ENCODE measurements around the gene CA7.
"Not testable (repeated sequence)": the region's sequence is repeated elsewhere in the genome, so short reads cannot be mapped to it uniquely, and the experiment has no call there.

Gene CA7

DNA sequence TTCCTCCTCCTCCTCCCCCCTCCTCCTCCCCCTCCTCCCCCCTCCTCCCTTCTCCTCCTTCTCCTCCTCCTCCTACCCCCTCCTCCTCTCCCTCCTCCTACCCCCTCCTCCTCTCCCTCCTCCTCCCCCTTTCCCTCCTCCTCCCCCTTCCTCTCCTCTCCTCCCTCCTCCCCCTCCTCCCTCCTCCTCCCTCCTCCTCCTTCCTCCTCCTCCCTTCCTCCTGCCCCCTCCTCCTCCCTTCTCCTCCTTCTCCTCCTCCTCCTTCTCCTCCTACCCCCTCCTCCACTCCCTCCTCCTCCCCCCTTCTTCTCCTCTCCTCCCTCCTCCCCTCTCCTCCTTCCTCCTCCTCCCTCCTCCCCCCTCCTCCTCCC is 29.5 kb downstream of the CA7 start:
- DNase-seq (ENCODE audit: low spot score): no peak

DNA sequence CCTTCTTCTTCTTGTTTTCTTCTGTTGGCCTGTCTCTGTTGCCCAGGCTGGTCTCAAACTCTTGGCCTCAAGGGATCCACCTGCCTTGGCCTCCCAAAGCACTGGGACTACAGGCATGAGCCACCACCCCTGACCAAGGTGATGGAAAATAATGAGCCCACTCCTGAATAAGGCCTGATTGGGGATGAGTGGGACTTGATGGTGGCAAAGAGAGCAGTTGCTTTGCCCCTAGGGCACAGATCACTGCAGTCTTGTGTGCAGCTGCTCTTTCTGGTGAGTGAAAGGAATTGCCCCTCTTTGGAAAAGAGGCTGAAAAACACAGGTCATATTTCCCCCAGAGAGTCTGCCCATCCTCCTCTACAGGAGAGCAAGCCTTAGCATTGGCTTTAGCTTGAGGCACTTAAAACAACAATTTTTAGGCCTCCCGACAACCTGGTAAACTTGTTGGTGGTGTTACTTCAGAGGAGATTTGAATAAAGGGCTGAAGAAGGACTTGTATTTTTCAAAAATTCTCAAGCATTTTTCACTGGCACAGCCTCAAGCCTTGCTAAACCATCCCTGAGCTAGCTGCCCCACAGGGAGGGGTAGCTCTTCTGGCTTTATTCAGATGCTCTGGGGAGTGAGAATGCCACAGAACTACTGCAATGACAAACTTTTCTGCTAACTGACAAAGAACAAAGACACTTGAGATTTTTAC is 30.0 kb downstream of the CA7 start:
- DNase-seq (ENCODE audit: low spot score): no peak

DNA sequence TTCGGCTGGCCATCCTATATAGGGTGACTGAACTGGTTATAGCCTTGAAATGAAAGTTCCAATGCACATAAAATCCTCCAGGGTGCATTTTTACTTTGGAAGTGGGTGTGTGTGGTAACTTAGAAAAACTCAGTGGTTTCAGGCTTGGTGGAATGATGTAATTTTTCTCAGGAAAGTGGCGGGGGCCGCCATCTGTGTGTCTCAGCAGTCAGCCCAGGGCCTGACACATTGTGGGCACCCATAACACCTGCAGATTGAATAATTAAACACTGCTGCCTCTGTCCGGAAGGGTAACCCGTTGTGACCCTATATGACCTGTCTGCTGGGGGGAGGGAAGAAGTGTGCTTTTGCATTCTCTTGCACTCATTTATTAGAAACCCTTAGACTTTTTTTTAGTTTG is 33.9 kb downstream of the CA7 start:
- DNase-seq (ENCODE audit: low spot score): no peak

DNA sequence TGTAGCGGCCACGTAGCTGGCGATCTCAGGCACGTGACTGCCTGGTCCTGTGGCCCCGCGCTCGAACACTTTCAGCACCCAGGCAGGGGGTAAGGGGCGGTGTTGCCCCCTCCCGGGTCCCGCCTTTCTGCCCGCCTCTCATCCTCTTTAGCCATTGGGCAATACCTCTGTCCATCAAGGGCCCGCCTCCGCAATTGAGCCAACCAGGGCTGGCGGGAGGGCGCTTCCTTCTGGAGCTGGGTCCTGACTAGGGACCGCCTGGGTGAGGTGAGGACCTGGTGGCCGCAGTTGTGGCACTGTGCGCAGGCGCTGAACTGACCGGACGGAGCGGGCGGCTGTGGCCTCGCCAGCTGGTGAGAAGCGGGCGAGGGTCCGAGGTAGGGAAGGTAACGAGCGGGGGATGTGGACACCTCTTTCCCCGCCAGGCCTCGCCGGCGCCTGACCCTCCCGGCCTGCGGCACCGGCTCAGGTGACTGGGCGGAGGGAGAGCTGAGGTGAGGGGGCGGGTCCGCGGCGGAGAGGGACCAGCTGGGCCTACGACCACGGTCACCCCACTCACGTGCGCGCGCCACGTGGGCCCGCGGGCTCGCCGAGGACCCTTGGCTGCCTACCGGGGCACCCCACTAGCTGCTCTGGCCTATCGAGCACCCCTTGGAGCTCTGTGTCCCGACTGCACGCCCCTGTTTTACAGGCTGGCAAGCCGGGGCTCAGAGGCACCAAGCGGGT is 36.2 kb downstream of the CA7 start, which contains the start of gene PDP2:
TSS of gene PDP2 (plus strand) at position 228 of the 726 bp plus-strand sequence. CDS start 3,770 bp downstream, outside the sequence.
- peak; percentile 95 for DNase-seq (ENCODE audit: low spot score)

DNA sequence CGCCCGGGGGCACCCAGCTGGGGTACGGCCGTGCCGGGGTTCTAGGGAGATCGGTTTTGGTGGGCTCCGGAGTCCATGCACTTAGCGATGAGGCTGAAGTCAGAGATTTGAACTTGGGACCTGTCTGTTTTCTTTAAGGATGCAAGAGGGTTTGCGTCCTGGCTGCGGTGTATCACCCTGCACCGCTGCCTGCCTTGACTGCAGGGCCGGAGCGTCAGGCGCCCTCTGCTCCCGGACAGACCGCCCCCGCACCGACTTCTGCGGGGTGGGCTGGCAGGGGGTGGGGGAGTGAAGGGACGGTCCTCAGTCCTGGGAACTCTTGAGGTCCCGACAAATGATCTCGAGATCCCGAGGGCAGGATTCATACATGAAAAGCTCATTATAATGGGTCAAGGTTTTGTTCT is 36.8 kb downstream of the CA7 start:
- DNase-seq (ENCODE audit: low spot score): no peak

DNA sequence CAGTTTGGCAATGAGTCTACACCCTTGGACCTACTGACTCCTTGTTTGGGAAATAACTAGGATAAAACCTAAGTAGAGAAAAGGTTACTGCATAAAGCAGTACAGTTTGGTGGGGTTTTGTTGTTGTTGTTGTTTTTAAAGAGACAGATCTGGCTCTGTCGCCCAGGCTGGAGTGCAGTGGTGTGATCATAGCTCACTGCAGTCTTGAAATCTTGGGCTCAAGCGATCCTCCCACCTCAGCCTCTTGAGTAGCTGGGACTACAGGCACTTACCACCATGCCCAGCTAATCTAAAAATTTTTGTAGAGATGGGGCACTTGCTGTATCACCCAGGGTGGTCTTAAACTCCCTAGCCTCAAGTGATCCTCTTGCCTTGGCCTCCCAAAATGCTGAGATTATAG is 37.3 kb downstream of the CA7 start:
- no peak for DNase-seq (ENCODE audit: low spot score)

DNA sequence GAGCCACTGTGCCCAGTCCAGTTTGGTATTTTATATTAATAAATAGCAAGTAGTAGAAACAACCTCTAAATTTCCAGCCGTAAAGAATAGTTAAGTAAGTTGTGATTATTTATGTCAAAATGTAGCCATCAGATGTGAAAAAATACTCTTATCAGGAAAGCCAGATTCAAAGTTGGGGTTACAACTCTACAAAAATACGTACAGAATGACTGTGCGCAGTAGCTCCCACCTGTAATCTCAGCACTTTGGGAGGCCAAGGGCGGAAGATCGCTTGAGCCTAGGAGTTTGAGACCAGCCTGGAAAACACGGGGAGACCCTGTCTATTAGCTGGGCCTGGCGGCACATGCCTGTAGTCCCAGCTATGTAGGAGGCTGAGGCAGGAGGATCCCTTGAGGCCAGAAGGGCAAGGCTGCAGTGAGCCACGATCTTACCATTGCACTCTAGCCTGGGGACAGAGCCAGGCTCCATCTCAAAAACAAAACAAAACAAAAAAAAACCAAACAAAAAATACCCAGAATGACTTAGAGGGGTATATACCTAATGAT is 37.8 kb downstream of the CA7 start:
- DNase-seq (ENCODE audit: low spot score): no peak

DNA sequence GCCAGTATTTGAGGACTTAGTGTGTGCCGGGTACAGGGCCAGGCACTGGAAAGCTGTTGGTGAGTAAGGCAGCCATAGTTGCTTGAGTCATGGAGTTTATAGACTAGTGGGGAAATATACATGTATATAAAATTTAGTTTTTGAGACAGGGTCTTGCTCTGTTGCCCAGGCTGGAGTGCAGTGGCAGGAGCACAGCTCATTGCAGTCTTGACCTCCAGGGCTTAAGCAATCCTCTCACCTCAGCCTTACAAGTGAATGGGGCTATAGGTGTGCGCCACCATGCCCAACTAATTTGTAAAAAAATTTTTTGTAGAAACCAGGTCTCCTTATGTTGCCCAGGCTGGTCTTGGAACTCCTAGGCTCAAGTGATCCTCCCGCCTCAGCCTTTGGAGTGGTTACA is 38.5 kb downstream of the CA7 start:
- no peak for DNase-seq (ENCODE audit: low spot score)

DNA sequence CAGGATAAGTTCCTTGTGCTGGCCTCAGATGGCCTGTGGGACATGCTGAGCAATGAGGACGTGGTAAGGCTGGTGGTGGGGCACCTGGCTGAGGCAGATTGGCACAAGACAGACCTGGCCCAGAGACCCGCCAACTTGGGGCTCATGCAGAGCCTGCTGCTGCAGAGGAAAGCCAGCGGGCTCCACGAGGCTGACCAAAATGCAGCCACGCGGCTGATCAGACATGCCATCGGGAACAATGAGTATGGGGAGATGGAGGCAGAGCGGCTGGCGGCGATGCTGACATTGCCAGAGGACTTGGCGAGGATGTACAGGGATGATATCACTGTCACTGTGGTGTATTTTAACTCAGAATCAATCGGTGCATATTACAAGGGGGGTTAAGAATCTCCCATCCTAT is 41.3 kb downstream of the CA7 start:
- DNase-seq (ENCODE audit: low spot score): no peak

DNA sequence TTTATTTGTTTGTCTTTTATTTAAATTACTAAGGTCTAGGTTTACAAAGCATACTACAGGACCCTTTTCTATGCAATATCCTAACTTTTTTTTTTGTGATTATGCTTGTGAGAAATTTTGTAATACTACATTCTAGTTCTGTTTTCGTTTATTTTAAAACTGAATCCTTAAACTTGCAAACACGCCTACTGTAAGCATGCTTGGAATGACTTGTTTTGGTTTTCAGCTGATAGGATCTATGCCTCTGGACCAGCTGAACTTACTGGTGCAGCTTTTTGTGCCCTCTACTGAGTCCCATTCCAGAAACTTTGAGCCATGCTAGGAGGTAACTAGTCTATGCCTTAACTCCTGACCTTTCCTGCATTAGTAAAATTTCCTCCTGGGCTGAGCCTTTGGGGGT is 42.1 kb downstream of the CA7 start:
- DNase-seq (ENCODE audit: low spot score): no peak

DNA sequence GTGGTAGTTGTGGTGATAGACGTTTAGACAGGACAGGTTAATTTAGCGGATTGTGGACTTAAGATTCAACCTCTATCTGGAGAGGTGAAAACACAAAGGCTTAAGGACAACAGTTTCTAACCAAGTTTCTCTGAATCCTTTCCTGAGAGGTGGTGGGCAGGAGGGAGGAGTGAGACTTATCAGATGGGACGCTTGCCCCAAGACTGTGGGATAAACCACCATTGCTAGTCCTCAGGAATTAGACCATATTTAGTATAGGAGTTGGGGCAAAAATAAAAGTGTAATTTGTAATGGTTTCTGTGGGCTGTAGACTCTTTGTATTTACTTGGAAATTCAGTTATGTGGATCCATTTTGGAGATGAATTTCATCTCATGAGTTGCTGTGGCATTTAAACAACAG is 42.7 kb downstream of the CA7 start:
- DNase-seq (ENCODE audit: low spot score): no peak

DNA sequence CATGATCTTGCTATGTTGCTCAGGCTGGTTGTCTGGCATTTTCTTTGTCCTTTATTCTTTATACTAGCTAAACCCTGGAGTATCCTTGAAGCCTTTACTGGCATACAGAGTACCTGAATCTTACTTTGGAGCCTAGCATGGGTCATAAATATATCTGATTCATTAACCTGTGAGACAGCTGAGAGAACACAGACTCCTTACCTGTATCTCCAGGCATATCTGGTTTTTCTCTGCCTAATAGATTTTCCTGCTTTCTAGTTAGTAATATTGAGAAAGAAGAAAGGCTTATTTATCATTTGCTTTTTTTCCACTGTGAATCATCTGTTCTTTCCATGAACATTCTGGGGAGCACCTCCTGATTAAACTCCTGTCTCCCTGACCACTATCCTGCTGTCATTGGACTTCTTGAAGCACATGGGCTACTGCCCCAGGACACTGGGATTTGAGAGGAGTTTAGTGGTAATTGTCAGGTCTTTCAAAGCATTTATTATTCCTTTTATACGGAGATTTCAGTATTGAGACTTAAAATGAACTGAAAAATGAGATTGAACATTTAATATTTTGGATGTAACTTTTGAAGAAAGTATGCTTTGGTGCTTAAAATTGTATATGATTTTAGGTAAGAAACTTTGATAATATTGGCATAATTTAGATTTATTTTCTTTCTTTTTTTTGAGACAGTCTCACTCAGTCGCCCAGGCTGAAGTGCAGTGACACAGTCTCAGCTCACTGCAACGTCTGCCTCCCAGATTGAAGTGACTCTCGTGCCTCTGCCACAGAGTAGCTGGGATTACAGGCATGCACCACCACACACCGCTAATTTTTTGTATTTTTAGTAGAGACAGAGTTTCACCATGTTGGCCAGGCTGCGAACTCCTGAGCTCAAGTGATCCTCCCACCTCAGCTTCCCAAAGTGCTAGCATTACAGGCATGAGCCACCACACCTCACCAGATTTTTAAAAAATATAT is 44.7 kb downstream of the CA7 start:
- no peak for DNase-seq (ENCODE audit: low spot score)

DNA sequence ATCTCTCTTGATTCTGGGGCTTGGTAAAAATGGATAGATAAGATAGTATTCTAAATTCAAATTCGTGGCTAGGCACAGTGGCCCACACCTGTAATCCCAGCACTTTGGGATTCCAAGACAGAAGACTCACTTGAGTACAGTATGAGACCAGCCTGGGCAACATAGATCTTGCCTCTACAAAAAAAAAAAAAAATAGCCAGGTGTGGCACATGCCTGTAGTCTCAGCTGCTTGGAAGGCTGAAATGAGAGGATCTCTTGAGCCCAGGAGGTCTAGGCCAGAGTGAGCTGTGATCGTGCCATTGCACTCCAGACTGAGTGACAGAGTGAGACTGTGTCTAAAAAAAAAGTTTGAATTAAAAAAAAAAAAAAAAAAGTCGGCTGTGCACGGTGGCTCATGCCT is 45.4 kb downstream of the CA7 start:
- DNase-seq (ENCODE audit: low spot score): no peak

DNA sequence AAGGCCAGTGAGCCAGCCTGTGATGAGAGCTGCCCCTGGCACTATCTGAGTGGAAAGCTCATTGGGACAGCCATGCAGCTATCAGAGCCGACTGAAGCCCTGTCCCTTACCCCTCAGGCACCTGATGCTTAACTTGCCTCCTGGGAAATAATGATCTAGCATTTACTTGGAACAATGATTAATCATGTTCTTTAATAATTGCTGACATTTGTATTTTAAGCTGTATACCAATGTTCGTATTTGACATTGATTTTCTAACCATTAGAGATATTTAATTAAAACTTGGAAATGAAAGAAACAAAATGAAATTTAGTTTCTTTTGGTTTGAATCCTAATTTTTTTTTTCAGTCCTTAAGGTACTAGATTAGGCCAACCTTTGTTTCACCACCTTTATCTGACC is 46.6 kb downstream of the CA7 start:
- DNase-seq (ENCODE audit: low spot score): no peak

DNA sequence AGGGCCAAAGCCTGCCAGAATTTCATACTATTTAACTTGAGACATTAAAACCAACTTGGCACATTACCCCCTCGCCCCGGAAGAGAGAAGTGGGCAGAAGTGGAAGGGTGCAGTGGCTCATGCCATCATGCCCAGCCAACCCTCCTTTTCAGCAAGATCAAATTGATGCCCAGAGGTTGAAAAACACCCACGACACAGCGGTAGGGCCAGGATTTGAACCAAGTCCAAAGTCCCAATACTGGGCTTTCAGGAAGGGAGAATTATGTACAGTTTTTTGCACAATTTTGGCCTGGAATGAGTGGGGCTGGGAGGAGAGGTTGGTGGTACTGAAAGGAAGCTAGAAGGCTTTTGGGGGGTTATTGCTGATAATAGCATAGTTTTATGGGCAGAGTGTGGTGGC is 47.1 kb downstream of the CA7 start:
- DNase-seq (ENCODE audit: low spot score): no peak

DNA sequence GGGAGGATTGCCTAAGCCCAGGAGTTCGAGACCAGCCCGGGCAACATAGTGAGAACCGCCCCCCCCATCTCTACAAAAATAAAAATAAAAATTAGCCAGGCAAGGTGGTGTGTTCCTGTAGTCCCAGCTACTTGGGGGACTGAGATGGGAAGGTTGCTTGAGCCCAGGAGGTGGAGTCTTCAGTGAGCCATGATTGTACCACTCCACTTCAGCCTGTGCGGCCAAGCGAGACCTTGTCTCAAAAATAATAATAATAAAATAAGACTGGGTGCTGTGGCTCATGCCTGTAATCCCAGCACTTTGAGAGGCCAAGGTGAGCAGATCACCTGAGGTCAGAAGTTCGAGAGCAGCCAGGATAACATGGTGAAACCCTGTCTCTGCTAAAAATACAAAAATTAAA is 47.6 kb downstream of the CA7 start:
- no peak for DNase-seq (ENCODE audit: low spot score)

DNA sequence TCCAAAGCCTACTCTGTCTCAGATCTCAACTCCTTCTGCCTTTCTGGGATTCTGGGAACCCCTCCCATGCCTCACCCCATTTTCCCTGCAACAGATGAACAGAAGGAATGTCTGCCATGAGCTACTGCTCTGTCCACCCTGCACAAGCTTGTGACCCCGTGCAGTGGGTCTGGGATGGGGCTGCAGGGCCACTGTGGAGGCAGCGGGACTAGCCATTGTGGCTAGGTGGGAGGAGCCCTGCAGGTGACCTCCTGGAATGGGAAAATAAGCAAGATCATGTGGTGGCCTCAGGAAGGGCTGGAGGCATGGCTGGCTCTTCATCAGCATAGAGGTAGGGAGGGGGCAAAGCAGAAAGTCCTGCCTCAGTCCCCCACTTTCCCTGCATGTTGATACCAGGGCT is 49.8 kb downstream of the CA7 start:
- no peak for DNase-seq (ENCODE audit: low spot score)

DNA sequence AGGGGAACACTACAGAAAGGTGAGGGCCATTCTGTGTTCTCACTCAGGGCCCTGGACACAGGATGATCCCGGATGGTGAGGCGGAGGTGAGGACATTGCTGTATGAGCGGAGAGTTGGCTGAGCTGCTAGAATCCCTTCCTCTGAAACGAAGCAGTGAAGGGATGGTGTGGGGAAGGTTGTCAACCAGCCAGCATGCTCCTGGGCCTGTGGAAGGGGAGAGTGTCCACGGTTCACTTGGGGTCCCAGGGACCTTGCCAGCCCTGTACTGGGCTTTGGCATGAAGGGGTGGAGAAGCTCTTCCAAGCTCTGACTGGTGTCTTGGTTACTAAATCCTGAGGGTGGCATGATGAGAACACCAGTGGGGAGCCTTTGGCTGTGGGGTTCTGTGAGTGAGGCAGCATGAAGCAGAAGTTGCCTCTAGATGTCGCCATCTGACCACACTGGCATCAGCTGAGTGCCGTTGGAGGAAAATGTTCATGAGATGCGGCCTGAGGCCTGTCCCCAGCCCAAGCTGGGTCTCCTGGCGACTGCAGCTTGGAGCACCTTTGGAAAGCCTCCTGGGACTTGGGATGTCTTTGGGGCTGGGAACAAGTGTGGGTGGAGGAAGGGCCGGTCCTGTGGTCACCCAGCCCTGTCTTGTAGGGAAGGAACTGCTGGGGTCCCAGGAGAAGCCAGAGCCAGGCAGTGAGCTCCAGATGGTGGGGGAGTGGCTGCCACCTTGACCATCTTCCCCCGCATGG is 50.9 kb downstream of the CA7 start:
- peak; percentile 63 for DNase-seq (ENCODE audit: low spot score)

DNA sequence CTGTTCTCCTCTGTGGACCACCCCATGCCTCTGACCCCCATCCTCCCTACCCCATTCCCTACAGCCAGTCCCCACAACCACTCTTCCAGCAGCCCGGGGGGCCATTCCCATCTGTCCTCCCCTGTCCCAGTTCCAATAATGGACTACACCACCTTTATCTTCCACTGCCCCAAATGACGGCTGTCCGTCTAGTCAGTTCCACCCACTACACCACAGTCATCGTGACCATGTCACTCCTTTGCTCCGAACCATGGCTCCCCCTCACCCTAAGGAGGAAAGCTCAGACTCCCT is 51.4 kb downstream of the CA7 start:
- DNase-seq (ENCODE audit: low spot score): no peak

DNA sequence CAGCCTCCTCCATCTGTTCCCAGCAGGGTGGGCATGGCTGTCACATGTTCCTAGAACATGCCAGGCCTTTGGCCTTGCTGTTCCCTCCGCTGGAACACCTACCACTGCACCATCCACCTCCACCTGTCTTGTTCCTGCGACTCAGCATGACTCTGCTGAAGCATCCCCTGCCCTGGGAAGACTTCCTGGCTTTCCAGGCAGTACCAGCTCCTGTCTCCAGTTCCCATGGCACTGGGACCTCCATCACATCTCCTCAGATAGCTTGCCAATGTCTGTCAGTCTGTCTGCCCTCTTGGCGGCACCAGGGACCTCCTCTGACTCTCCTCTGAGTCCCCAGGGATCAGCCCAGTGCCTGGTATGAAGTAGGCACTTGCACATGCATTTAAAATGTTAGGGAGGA is 51.8 kb downstream of the CA7 start:
- no peak for DNase-seq (ENCODE audit: low spot score)

DNA sequence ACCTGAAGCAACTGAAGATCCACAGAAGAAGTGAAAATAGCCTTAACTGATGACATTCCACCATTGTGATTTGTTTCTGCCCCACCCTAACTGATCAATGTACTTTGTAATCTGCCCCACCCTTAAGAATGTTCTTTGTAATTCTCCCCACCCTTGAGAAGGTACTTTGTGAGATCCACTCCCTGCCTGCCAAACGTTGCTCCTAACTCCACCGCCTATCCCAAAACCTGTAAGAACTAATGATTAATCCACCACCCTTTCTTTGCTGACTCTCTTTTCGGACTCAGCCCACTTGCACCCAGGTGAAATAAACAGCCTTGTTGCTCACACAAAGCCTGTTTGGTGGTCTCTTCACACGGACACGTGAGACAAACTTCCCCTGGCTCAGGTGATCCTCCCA is 52.5 kb downstream of the CA7 start:
- DNase-seq (ENCODE audit: low spot score): not testable (repeated sequence)

DNA sequence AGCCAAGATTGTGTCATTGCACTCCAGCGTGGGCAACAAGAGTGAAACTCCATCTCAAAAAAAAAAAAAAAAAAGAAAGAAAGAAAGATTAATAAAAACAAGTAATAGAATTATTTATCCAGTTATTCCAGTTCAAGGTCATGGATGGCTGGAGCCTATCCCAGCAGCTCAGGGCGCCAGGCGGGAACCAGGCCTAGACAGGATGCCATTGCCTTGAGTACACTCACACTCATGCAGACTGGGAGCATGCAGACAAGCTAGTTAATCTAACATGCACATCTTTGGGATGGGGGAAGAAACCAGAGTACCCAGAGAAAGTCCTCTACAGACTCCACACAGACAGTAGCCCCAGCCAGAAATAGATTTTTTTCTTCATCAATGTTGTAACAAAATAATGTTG is 54.0 kb downstream of the CA7 start:
- DNase-seq (ENCODE audit: low spot score): no peak

Measured in HuH-7 (cell line).